ENCODE results near the gene DHCR7. TPM values are rescaled to one million over a fixed set of nuclear protein-coding genes. Genes with fewer than 3 reads are reported as not detected.
A peak's percentile ranks its signal among the peaks of the same experiment; 100 is the strongest.

DHCR7 gene
- total RNA-seq (ENCODE audit: low replicate concordance), result 36.7 and 69.8 TPM in 2 replicates

GRCh38 chr11:71448257-71449171 is at the start of gene DHCR7:
TSS of gene DHCR7 (minus strand) at chr11:71448393. CDS start at chr11:71444952, 3,441 bp downstream.
- Mint-ChIP-seq H3K4me3 (peak within 1 kb of the TSS; percentile 96), H3K4me1 (peaks cover 43% of the 10 kb centered on the region), H3K9me3 (peaks cover 13% of the 10 kb centered on the region), H3K36me3 (peaks cover 31% of the 10 kb centered on the region), H3K27me3 (ENCODE audit: insufficient read depth, low read depth) (peaks cover 3% of the 10 kb centered on the region), H3K27ac (peak within 1 kb of the TSS; percentile 83)
- TF ChIP-seq, protein P1, sequence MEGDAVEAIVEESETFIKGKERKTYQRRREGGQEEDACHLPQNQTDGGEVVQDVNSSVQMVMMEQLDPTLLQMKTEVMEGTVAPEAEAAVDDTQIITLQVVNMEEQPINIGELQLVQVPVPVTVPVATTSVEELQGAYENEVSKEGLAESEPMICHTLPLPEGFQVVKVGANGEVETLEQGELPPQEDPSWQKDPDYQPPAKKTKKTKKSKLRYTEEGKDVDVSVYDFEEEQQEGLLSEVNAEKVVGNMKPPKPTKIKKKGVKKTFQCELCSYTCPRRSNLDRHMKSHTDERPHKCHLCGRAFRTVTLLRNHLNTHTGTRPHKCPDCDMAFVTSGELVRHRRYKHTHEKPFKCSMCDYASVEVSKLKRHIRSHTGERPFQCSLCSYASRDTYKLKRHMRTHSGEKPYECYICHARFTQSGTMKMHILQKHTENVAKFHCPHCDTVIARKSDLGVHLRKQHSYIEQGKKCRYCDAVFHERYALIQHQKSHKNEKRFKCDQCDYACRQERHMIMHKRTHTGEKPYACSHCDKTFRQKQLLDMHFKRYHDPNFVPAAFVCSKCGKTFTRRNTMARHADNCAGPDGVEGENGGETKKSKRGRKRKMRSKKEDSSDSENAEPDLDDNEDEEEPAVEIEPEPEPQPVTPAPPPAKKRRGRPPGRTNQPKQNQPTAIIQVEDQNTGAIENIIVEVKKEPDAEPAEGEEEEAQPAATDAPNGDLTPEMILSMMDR (IDR thresholded peaks at IDR 0.05), result no peak
- TF ChIP-seq EZH2 (IDR thresholded peaks at IDR 0.05) (no peak), EZH2phosphoT487 (IDR thresholded peaks at IDR 0.05) (no peak)
- Histone ChIP-seq H3K4me3 (peak within 1 kb of the TSS; percentile 62), H3K79me2 (ENCODE audit: low read depth) (peaks cover 43% of the 10 kb centered on the region), H3K4me1 (peaks cover 26% of the 10 kb centered on the region), H3K27me3 (peaks cover 8% of the 10 kb centered on the region), H2AFZ (replicated peaks) (peak within 1 kb of the TSS; percentile 66), H3K36me3 (peaks cover 6% of the 10 kb centered on the region), H3K9me3 (ENCODE audit: low read depth) (no peaks in the 10 kb centered on the region), H4K20me1 (ENCODE audit: low read depth) (peaks cover 30% of the 10 kb centered on the region), H3K4me2 (peak within 1 kb of the TSS; percentile 84), H3F3A (ENCODE audit: low read depth) (peaks cover 41% of the 10 kb centered on the region), H3K9ac (no peak within 1 kb of the TSS), H3K27ac (no peak within 1 kb of the TSS)
- DNase-seq (ENCODE audit: low spot score), result peak; percentile 98

DNA sequence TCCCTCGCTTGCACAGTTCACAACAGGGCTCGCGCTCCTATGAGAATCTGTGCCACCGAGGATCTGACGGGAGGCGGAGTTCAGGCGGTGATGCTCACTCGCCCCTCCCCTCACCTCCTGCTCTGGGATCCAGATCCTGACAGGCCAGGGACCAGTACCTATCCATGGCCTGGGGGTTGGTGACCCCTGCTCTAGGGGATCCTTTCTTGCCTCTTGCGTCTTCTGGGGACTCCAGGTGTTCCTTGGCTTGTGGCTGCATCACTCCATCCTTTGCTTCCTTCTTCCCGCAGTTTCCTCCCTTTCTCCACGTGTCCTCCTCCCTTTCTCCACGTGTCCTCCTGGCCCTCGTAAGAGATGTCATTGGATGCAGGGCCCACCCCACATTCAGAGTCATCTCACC is 48.2 kb upstream of the DHCR7 start:
- no peak overlapping the region for H2AFZ ChIP-seq (replicated peaks)
- H3K27ac ChIP-seq, result no peak overlapping the region
- H3K4me2 ChIP-seq, result no peak overlapping the region
- DNase-seq (ENCODE audit: low spot score), result no peak
- no peaks in the 10 kb centered on the region for H3K9me3 ChIP-seq (ENCODE audit: low read depth)
- Mint-ChIP-seq H3K4me3 (no peak overlapping the region), H3K9me3 (no peaks in the 10 kb centered on the region), H3K4me1 (no peaks in the 10 kb centered on the region), H3K36me3 (peaks cover 30% of the 10 kb centered on the region), H3K27me3 (ENCODE audit: insufficient read depth, low read depth) (peaks cover 5% of the 10 kb centered on the region), H3K27ac (no peak overlapping the region)
- H3K79me2 ChIP-seq (ENCODE audit: low read depth), result no peaks in the 10 kb centered on the region
- no peaks in the 10 kb centered on the region for H3K27me3 ChIP-seq
- TF ChIP-seq, protein P1 (IDR thresholded peaks at IDR 0.05), result no peak
- TF ChIP-seq EZH2phosphoT487 (IDR thresholded peaks at IDR 0.05), result no peak
- TF ChIP-seq EZH2 (IDR thresholded peaks at IDR 0.05), result no peak
- H4K20me1 ChIP-seq (ENCODE audit: low read depth), result no peaks in the 10 kb centered on the region
- no peaks in the 10 kb centered on the region for H3F3A ChIP-seq (ENCODE audit: low read depth)
- H3K36me3 ChIP-seq, result no peaks in the 10 kb centered on the region
- H3K4me1 ChIP-seq, result no peaks in the 10 kb centered on the region
- H3K9ac ChIP-seq, result no peak overlapping the region
- no peak overlapping the region for H3K4me3 ChIP-seq

DNA sequence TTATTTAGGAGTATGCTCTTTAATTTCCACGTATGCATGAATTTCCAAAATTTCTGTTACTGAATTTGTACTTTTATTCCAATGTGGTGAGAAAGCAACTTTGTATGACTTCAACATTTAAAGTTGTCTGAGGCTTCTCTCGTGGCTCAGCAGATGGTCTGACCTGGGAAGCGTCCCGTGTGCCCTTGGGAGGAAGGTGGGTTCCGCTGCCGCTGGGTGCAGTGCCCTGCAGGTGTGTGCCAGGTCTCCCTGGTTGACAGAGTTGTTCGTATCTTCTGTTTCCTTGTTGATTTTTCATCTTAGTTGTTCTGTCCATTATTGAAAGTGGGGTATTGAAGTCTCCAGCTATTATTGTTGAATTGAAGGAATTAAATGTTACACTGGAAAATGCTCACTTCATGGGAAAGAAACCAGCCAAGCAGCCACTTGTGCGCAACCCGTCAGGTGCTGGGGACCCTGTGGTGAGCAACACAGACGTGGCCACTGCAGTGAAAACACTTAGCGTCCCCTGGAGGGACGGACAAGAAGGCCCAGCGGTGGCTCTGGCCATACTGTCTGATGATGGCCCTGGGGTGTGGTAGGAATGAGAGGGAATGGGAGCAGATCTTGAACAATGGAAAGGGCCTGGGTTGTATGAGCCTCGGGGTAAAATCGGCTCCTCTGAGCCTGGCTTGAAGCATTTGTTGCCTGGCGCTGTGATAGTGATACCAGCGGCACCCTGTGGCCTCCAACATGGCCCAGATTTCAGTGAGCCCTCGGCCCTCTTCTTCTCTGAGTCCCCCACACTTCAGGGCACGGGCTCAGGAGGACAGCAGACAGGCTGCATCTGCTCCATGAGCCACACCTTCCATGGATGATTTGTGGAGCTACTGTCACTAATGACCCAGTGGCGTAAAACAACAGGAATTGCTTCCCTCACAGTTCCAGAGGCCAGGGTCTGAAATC is 47.4 kb upstream of the DHCR7 start:
- H3K9me3 Mint-ChIP-seq, result no peaks in the 10 kb centered on the region
- H3K4me1 Mint-ChIP-seq, result no peaks in the 10 kb centered on the region
- TF ChIP-seq EZH2phosphoT487 (IDR thresholded peaks at IDR 0.05) (no peak), EZH2 (IDR thresholded peaks at IDR 0.05) (no peak)
- TF ChIP-seq, protein P1 (IDR thresholded peaks at IDR 0.05), result no peak
- no peaks in the 10 kb centered on the region for H3K27me3 ChIP-seq
- H3K9ac ChIP-seq, result no peak overlapping the region
- H3K4me1 ChIP-seq, result no peaks in the 10 kb centered on the region
- no peak overlapping the region for H3K4me2 ChIP-seq
- no peaks in the 10 kb centered on the region for H3F3A ChIP-seq (ENCODE audit: low read depth)
- no peaks in the 10 kb centered on the region for H3K36me3 ChIP-seq
- H3K9me3 ChIP-seq (ENCODE audit: low read depth), result no peaks in the 10 kb centered on the region
- no peak overlapping the region for H3K4me3 ChIP-seq
- H3K4me3 Mint-ChIP-seq, result no peak overlapping the region
- no peak overlapping the region for H3K27ac Mint-ChIP-seq
- H3K36me3 Mint-ChIP-seq, result peaks cover 32% of the 10 kb centered on the region
- no peaks in the 10 kb centered on the region for H3K79me2 ChIP-seq (ENCODE audit: low read depth)
- H4K20me1 ChIP-seq (ENCODE audit: low read depth), result no peaks in the 10 kb centered on the region
- no peak overlapping the region for H3K27ac ChIP-seq
- no peak overlapping the region for H2AFZ ChIP-seq (replicated peaks)
- DNase-seq (ENCODE audit: low spot score), result no peak
- H3K27me3 Mint-ChIP-seq (ENCODE audit: insufficient read depth, low read depth), result peaks cover 5% of the 10 kb centered on the region
